Left ventricle myocardium inferior (tissue), 1 donor: ENCODE data around the gene TESMIN. TPM values are rescaled to one million over a fixed set of nuclear protein-coding genes. Genes with fewer than 3 reads are reported as not detected.

Experiments
- DNase-seq: peaks from one replicate; pipeline ENCODE4 v3.0.0-alpha.2; 2020
- H3K27ac ChIP-seq: fragments of 200-600 bp; replicated peaks from 2 replicates; pipeline ENCODE4 v1.8.0; 2021
- H3K27me3 ChIP-seq: fragments of 200-600 bp; 2 replicates; pipeline ENCODE4 v1.8.0; 2021; ENCODE audit warnings: low read depth
- H3K36me3 ChIP-seq: fragments of 200-600 bp; 2 replicates; pipeline ENCODE4 v1.8.0; 2021
- H3K4me1 ChIP-seq: fragments of 200-600 bp; 2 replicates; pipeline ENCODE4 v1.8.0; 2021
- H3K4me3 ChIP-seq: fragments of 200-600 bp; 2 replicates; pipeline ENCODE4 v1.8.0; 2021; ENCODE audit warnings: mild to moderate bottlenecking, moderate library complexity
- H3K9me3 ChIP-seq: fragments of 200-600 bp; replicated peaks from 2 replicates; pipeline ENCODE4 v1.8.0; 2021
- CTCF ChIP-seq: fragments of 200-600 bp; IDR thresholded peaks from 2 replicates; pipeline ENCODE4 v1.8.0; 2021; ENCODE audit warnings: antibody characterized with exemption, mild to moderate bottlenecking, borderline replicate concordance
- intact Hi-C: fragments of 100-400 bp; cut with micrococcal nuclease; formaldehyde crosslinking; loops from one replicate; pipeline ENCODE4 v1.11.0; 2022
- total RNA-seq: library from RNA; stranded (reverse); fragmentation: NEBNext Ultra II Directional; extraction: Animal tissue kit (Norgen Biotek cat#: 25700); gene quantifications from one replicate; pipeline ENCODE4 v1.2.1, GENCODE V29; 2021
- donor health status: DM: no; HTN: yes; CAD: no; lungs with severe emphysema.

The TESMIN gene
- total RNA-seq, 1 donor from 2014 or later = 0.52 TPM

GRCh38 chr11:68753300-68753699, 2.0 kb upstream of the TESMIN start:
- TF ChIP-seq CTCF = no peak
- DNase-seq = no peak
- H3K27me3 ChIP-seq = no peaks in the 10 kb centered on the region
- no peak overlapping the region for H3K4me3 ChIP-seq
- no peaks in the 10 kb centered on the region for H3K9me3 ChIP-seq
- H3K36me3 ChIP-seq = peaks cover 37% of the 10 kb centered on the region
- intact Hi-C loops = no loop called here
- H3K4me1 ChIP-seq = peaks cover 29% of the 10 kb centered on the region
- H3K27ac ChIP-seq = no peak overlapping the region

- Histone ChIP-seq H3K27ac (no peak overlapping the region), H3K4me3 (peak overlapping the region; percentile 61), H3K27me3 (no peaks in the 10 kb centered on the region), H3K36me3 (peaks cover 14% of the 10 kb centered on the region), H3K4me1 (peaks cover 29% of the 10 kb centered on the region), H3K9me3 (no peaks in the 10 kb centered on the region)
- TF ChIP-seq CTCF = no peak
- intact Hi-C loops = no loop called here
- DNase-seq = no peak
Observed at GRCh38 chr11:68751004-68751325, 355 bp downstream of the TESMIN start.

- Histone ChIP-seq H3K4me1 (peaks cover 29% of the 10 kb centered on the region), H3K9me3 (no peaks in the 10 kb centered on the region), H3K4me3 (peak overlapping the region; percentile 30), H3K27ac (peak overlapping the region; percentile 54), H3K36me3 (peaks cover 11% of the 10 kb centered on the region), H3K27me3 (no peaks in the 10 kb centered on the region)
- intact Hi-C loops = no loop called here
- no peak for DNase-seq
- TF ChIP-seq CTCF = no peak
Observed at GRCh38 chr11:68750195-68751003, 921 bp downstream of the TESMIN start.

GRCh38 chr11:68749229-68750123, 1.8 kb downstream of the TESMIN start:
- Histone ChIP-seq H3K27ac (peak overlapping the region; percentile 54), H3K27me3 (no peaks in the 10 kb centered on the region), H3K4me3 (peak overlapping the region; percentile 30), H3K36me3 (peaks cover 7% of the 10 kb centered on the region), H3K9me3 (no peaks in the 10 kb centered on the region), H3K4me1 (peaks cover 29% of the 10 kb centered on the region)
- DNase-seq = no peak
- intact Hi-C loops = no loop called here
- no peak for TF ChIP-seq CTCF

GRCh38 chr11:68748061-68748460, 3.3 kb downstream of the TESMIN start:
- H3K36me3 ChIP-seq = no peaks in the 10 kb centered on the region
- H3K27me3 ChIP-seq = no peaks in the 10 kb centered on the region
- intact Hi-C loops = no loop called here
- TF ChIP-seq CTCF = no peak
- H3K4me3 ChIP-seq = no peak overlapping the region
- no peaks in the 10 kb centered on the region for H3K9me3 ChIP-seq
- DNase-seq = no peak
- H3K4me1 ChIP-seq = peaks cover 29% of the 10 kb centered on the region
- H3K27ac ChIP-seq = no peak overlapping the region
